Fibroblast of the aortic adventitia (primary cell): ENCODE measurements around the gene SLC25A22. TPM values are rescaled to one million over a fixed set of nuclear protein-coding genes. Genes with fewer than 3 reads are reported as not detected.

Experiments used
- DNase-seq: peaks from one replicate; pipeline ENCODE4 v3.0.0-alpha.2; 2010; ENCODE audit warnings: low read depth
- H3K4me3 ChIP-seq: 2 replicates; pipeline ENCODE4 v1.5.1; 2011; ENCODE audit warnings: low read depth, mild to moderate bottlenecking, control low read depth, low read length, moderate library complexity
- CTCF ChIP-seq: IDR thresholded peaks from 2 replicates; pipeline ENCODE4 v1.5.1; 2011; ENCODE audit warnings: mild to moderate bottlenecking, low read length, control low read depth, inconsistent platforms; ENCODE audit not compliant: insufficient read depth
- total RNA-seq: library from RNA; depleted of rRNA; stranded (reverse); fragments of >200 nt; gene quantifications from 2 replicates; pipeline ENCODE4 v1.2.3, GENCODE V29; 2012; ENCODE audit warnings: low replicate concordance

Gene SLC25A22
- total RNA-seq, 1 donor, result 16.7 TPM

- no peak for TF ChIP-seq CTCF
- no peak overlapping the region for H3K4me3 ChIP-seq
- DNase-seq, result no peak
Observed at GRCh38 chr11:773830-774229, 24.3 kb downstream of the SLC25A22 start.

DNA sequence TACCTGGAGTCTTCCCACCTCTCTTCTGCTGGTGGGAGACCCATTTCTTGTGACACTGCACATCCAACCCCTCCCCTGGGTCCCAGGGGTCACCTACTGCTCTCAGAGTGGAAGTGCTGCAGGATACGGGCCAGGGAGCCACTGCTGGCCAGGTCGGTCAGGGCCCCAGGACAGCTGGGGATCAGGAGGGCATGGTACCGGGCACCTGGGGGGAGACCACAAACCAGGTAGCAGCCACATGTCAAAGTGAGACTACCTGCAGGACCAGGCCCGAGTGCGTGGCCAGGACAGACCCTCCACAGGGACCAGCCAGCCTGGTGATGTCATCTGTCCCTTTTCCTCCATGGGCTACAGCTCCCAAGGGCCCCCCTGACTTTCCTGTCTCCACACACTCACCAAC lies 24.7 kb downstream of the SLC25A22 start:
- no peak for TF ChIP-seq CTCF
- no peak overlapping the region for H3K4me3 ChIP-seq
- DNase-seq, result no peak

- H3K4me3 ChIP-seq, result no peak overlapping the region
Observed at GRCh38 chr11:772429-773390, 25.4 kb downstream of the SLC25A22 start.

DNA sequence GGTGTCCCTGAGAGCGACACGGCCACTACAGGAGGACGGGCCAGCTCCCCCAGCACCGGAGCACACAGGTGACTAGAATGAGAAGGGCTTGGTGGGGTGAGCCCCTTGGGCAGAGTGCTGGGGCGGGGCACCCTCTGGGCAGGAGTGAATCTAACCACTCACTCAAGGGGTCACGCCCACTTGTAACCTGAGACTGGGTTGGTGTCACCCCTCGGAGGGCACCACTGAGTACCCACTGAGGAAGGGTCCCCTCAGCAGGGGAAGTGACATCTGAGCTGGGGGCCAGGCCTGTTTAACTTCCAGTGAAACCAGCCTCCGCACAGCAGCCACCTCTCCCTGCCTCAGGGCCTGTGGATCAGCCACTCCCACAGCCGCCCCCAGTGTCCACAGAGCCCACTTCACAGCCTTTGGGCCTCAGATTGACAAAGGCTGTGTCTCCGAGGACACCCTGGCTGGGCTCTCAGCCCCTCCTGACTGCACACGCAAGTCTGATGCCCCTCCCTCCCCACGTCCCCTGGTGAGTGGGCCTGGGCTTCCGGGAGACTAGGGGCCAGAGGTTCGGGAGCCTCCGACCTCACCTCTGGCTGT lies 26.4 kb downstream of the SLC25A22 start:
- no peak for DNase-seq

More at GRCh38 chr11:772429-773390, 25.4 kb downstream of the SLC25A22 start:
- TF ChIP-seq CTCF, result no peak
- DNase-seq, result no peak

DNA sequence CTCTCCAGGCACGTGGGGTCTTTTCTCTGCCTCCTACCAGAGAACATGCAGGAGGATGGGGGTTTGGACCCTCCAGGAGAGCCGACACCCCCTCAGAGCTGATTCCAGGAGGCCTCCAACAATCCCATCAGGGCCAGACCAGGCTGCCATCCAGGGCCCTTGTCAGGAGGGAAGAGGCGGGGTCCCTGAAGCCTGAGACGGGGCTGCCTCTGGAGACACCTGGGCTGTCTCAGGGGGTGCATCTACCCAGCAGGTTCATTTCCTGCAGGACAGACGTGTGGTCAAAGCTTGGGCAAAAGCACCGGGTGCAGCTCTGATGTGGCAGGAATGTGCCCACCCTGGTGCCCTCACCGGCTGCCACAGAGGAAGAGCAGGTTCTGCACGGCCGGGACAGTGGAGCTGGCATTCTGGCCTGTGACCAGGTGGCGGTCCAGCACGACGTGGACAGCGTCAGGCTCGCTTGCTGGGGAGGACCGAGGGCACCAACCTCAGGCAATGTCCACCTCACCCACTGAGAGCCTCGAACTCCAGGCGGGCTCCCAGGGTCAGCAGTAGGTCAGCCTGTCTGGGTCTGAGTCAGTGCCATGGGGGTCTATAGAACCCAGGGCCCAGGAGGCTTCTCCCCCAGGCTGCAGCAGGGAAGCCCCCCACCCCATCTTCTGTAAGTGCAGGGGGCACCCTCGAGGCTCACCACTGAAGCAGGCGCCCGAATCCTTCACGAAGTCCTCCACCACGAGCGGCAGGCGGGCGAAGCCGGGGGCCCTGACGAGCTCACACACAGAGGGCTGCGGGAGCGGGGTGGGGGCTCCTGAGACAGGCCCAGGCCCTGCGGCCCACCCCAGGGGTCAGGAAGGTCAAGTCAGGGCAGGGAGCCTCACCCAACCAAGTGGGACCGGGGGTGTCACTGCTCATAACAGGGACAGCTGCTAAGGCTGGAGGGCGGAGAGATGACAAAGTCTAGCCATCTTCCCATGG lies 27.2 kb downstream of the SLC25A22 start:
- no peak for TF ChIP-seq CTCF
- DNase-seq, result no peak
- H3K4me3 ChIP-seq, result no peak overlapping the region

More for the DNA sequence above, 26.4 kb downstream of the SLC25A22 start:
- H3K4me3 ChIP-seq, result no peak overlapping the region
- TF ChIP-seq CTCF, result no peak
